Measurements from ENCODE around the gene TMEM203. TPM values are rescaled to one million over a fixed set of nuclear protein-coding genes. Genes with fewer than 3 reads are reported as not detected.

Gene TMEM203
- total and polyA plus RNA-seq, 10 of the 15 experiments (the other 5 are each of a cell fraction or from before 2014, with no cell fraction given) = 7.2 to 68.1 (median 33.8) TPM

- no TSS peak for BruUV-seq (replicated peaks)
- TF ChIP-seq, protein P1, sequence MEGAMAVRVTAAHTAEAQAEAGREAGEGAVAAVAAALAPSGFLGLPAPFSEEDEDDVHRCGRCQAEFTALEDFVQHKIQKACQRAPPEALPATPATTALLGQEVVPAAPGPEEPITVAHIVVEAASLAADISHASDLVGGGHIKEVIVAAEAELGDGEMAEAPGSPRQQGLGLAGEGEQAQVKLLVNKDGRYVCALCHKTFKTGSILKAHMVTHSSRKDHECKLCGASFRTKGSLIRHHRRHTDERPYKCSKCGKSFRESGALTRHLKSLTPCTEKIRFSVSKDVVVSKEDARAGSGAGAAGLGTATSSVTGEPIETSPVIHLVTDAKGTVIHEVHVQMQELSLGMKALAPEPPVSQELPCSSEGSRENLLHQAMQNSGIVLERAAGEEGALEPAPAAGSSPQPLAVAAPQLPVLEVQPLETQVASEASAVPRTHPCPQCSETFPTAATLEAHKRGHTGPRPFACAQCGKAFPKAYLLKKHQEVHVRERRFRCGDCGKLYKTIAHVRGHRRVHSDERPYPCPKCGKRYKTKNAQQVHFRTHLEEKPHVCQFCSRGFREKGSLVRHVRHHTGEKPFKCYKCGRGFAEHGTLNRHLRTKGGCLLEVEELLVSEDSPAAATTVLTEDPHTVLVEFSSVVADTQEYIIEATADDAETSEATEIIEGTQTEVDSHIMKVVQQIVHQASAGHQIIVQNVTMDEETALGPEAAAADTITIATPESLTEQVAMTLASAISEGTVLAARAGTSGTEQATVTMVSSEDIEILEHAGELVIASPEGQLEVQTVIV (IDR thresholded peaks at IDR 0.05; ENCODE audit: borderline replicate concordance, partially characterized antibody) = no peak
- TF ChIP-seq BMI1 (IDR thresholded peaks at IDR 0.05; ENCODE audit: borderline replicate concordance) (no peak), EZH2 (IDR thresholded peaks at IDR 0.05; ENCODE audit: borderline replicate concordance, control insufficient read depth, low read depth, low read length) (no peak), SRF (IDR thresholded peaks at IDR 0.05; ENCODE audit: low read depth in 2 of 2, low read length in 2 of 2) (no peak)
- Histone ChIP-seq H3K27ac (ENCODE audit: control insufficient read depth, insufficient read depth) (no peak overlapping the region), H3K27me3 (replicated peaks in 1 of 2; ENCODE audit: control insufficient read depth in 2 of 2, insufficient read depth in 2 of 2, low read length in 1 of 2) (no peaks in the 10 kb centered on the region), H3K4me3 (no peak overlapping the region), H3K4me1 (ENCODE audit: control insufficient read depth, insufficient read depth, low read length) (peaks cover 15% of the 10 kb centered on the region), H4K20me1 (ENCODE audit: control insufficient read depth, insufficient read depth) (no peaks in the 10 kb centered on the region), H3K36me3 (ENCODE audit: control insufficient read depth in 2 of 2, insufficient read depth in 2 of 2, low read length in 1 of 2) (no peaks in the 10 kb centered on the region), H3K9me3 (replicated peaks; ENCODE audit: control insufficient read depth, insufficient read depth, low read length) (no peaks in the 10 kb centered on the region), H3K79me2 (ENCODE audit: control insufficient read depth, insufficient read depth, low read length) (no peaks in the 10 kb centered on the region), H3K4me2 (ENCODE audit: control insufficient read depth, insufficient read depth) (no peak overlapping the region), H3K9ac (ENCODE audit: control insufficient read depth, insufficient read depth, low read length) (no peak overlapping the region), H2AFZ (ENCODE audit: control insufficient read depth, low read depth, low read length) (no peak overlapping the region)
- ChIA-PET SMC1A (ENCODE audit: uncharacterized antibody, unreplicated experiment) (no interaction called here), POLR2A (no interaction called here), CTCF (no interaction called here), RAD21 (ENCODE audit: unreplicated experiment) (no interaction called here)
- FAIRE-seq (no peak), ATAC-seq (no peak), DNase-seq (ENCODE audit: low read depth, low spot score) (no peak)
- in situ Hi-C loops (cut with MboI) (no loop called here), intact Hi-C loops (cut with micrococcal nuclease; ENCODE audit: unreplicated experiment) (no loop called here)
- WGBS (ENCODE audit: insufficient coverage, insufficient replicate concordance, low lambda C conversion rate, missing lambda C conversion rate) = 59% methylated on average over 24 of the region's 24 CpGs
Observed at GRCh38 chr9:137232510-137232909, 27.1 kb upstream of the TMEM203 start.

DNA sequence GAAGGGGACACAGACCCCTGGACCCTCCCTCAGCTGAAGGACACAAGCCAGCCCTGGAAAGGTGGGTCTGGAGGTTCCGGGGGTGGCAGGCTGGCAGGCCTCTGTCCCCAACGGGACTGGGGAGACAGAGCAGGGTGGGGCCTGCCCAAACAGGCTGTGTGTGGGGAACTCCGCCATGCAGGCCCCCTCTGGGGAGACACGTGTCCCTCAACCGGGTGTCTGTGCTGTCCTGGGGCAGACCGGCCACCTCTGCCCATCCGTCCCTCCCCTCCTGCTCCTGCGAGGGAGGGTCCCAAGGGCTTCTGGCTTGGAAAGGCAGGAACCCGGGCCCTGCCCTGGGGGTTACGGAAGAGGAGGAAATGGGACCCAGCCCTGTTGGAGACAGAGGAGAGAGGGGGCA is 26.7 kb upstream of the TMEM203 start:
- RAD21 ChIA-PET (ENCODE audit: unreplicated experiment) = no interaction called here
- H3K4me1 ChIP-seq (ENCODE audit: control insufficient read depth, insufficient read depth, low read length) = peaks cover 11% of the 10 kb centered on the region
- H3K27ac ChIP-seq (ENCODE audit: control insufficient read depth, insufficient read depth) = no peak overlapping the region
- BruUV-seq (replicated peaks) = no TSS peak
- no peaks in the 10 kb centered on the region for H3K27me3 ChIP-seq (replicated peaks in 1 of 2; ENCODE audit: control insufficient read depth in 2 of 2, insufficient read depth in 2 of 2, low read length in 1 of 2)
- no peak overlapping the region for H3K4me2 ChIP-seq (ENCODE audit: control insufficient read depth, insufficient read depth)
- no peaks in the 10 kb centered on the region for H3K79me2 ChIP-seq (ENCODE audit: control insufficient read depth, insufficient read depth, low read length)
- no peaks in the 10 kb centered on the region for H4K20me1 ChIP-seq (ENCODE audit: control insufficient read depth, insufficient read depth)
- no peak overlapping the region for H2AFZ ChIP-seq (ENCODE audit: control insufficient read depth, low read depth, low read length)
- TF ChIP-seq RELA (IDR thresholded peaks at IDR 0.05; ENCODE audit: borderline replicate concordance, partially characterized antibody) (no peak), SIN3A (IDR thresholded peaks at IDR 0.05; ENCODE audit: low read depth, low read length) (no peak), BRCA1 (IDR thresholded peaks at IDR 0.05; ENCODE audit: low read depth, low read length) (no peak), USF1 (IDR thresholded peaks at IDR 0.05; ENCODE audit: borderline replicate concordance, extremely low read length, insufficient read depth, low read depth, low read length) (no peak), MTA2 (IDR thresholded peaks at IDR 0.05; ENCODE audit: low read depth) (no peak), STAT1 (conservative IDR thresholded peaks at IDR 0.05) (no peak)
- TF ChIP-seq, protein P2, sequence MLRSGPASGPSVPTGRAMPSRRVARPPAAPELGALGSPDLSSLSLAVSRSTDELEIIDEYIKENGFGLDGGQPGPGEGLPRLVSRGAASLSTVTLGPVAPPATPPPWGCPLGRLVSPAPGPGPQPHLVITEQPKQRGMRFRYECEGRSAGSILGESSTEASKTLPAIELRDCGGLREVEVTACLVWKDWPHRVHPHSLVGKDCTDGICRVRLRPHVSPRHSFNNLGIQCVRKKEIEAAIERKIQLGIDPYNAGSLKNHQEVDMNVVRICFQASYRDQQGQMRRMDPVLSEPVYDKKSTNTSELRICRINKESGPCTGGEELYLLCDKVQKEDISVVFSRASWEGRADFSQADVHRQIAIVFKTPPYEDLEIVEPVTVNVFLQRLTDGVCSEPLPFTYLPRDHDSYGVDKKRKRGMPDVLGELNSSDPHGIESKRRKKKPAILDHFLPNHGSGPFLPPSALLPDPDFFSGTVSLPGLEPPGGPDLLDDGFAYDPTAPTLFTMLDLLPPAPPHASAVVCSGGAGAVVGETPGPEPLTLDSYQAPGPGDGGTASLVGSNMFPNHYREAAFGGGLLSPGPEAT (IDR thresholded peaks at IDR 0.05; ENCODE audit: low read depth) = no peak
- DNase-seq (ENCODE audit: low read depth, low spot score) (no peak), FAIRE-seq (no peak), ATAC-seq (no peak)
- no peaks in the 10 kb centered on the region for H3K36me3 ChIP-seq (ENCODE audit: control insufficient read depth in 2 of 2, insufficient read depth in 2 of 2, low read length in 1 of 2)
- in situ Hi-C loops (cut with MboI) = no loop called here
- intact Hi-C loops (cut with micrococcal nuclease; ENCODE audit: unreplicated experiment) = no loop called here
- SMC1A ChIA-PET (ENCODE audit: uncharacterized antibody, unreplicated experiment) = no interaction called here
- no peak overlapping the region for H3K4me3 ChIP-seq
- WGBS (ENCODE audit: insufficient coverage, insufficient replicate concordance, low lambda C conversion rate, missing lambda C conversion rate) = 26% methylated on average over 10 of the region's 10 CpGs
- H3K9ac ChIP-seq (ENCODE audit: control insufficient read depth, insufficient read depth, low read length) = no peak overlapping the region
- H3K9me3 ChIP-seq (replicated peaks; ENCODE audit: control insufficient read depth, insufficient read depth, low read length) = no peaks in the 10 kb centered on the region
- CTCF ChIA-PET = no interaction called here
- POLR2A ChIA-PET = no interaction called here

Measured in GM12878 (cell line).